Muscle layer of colon (tissue), 2 donors: Measurements from ENCODE around the gene KCTD1.

Experiments used
- H3K27ac ChIP-seq: one replicate; pipeline ENCODE4 v1.7.0; 2013; ENCODE audit warnings: low read depth, mild to moderate bottlenecking, low read length, moderate library complexity
- H3K27me3 ChIP-seq, 2 donors: one replicate each; pipeline ENCODE4 v1.7.0; 2013; ENCODE audit warnings: low read length in 2 of 2, mild to moderate bottlenecking in 2 of 2; ENCODE audit not compliant: insufficient read depth in 2 of 2, control insufficient read depth in 1 of 2
- H3K36me3 ChIP-seq: one replicate; pipeline ENCODE4 v1.7.0; 2013; ENCODE audit warnings: mild to moderate bottlenecking, low read length; ENCODE audit not compliant: insufficient read depth
- H3K4me1 ChIP-seq: one replicate; pipeline ENCODE4 v1.7.0; 2013; ENCODE audit warnings: mild to moderate bottlenecking, low read length; ENCODE audit not compliant: insufficient read depth
- H3K4me3 ChIP-seq, 2 donors: one replicate each; pipeline ENCODE4 v1.7.0; 2013; ENCODE audit warnings: low read length in 2 of 2, low read depth in 1 of 2, mild to moderate bottlenecking in 1 of 2, moderate library complexity in 1 of 2
- H3K9ac ChIP-seq: one replicate; pipeline ENCODE4 v1.7.0; 2013; ENCODE audit warnings: low read length
- H3K9me3 ChIP-seq: one replicate; pipeline ENCODE4 v1.7.0; 2013; ENCODE audit warnings: mild to moderate bottlenecking, low read length
- donor health status: abdominal sarcoma.
- donor health status: Adenocarcinoma of cecum.

Gene KCTD1

GRCh38 chr18:26548415-26549262, at the start of gene KCTD1:
TSS of gene KCTD1 (minus strand) at chr18:26548553. CDS start at chr18:26548536, 17 bp downstream.
- Histone ChIP-seq H3K9ac (no peak within 1 kb of the TSS), H3K27ac (peak within 1 kb of the TSS; percentile 58), H3K4me3 (peak within 1 kb of the TSS; percentile 70 to 77), H3K4me1 (peaks cover 35% of the 10 kb centered on the region), H3K27me3 (peaks cover 4 to 34% of the 10 kb centered on the region in 2 donors), H3K36me3 (no peaks in the 10 kb centered on the region), H3K9me3 (no peaks in the 10 kb centered on the region)

GRCh38 chr18:26593365-26594320, 45.3 kb upstream of the KCTD1 start:
- Histone ChIP-seq H3K36me3 (no peaks in the 10 kb centered on the region), H3K4me1 (no peaks in the 10 kb centered on the region), H3K27me3 (no peaks in the 10 kb centered on the region), H3K9ac (no peak overlapping the region), H3K4me3 (no peak overlapping the region), H3K9me3 (no peaks in the 10 kb centered on the region), H3K27ac (no peak overlapping the region)

GRCh38 chr18:26584745-26585144, 36.4 kb upstream of the KCTD1 start:
- Histone ChIP-seq H3K27ac (no peak overlapping the region), H3K27me3 (no peaks in the 10 kb centered on the region), H3K9ac (no peak overlapping the region), H3K4me1 (no peaks in the 10 kb centered on the region), H3K36me3 (no peaks in the 10 kb centered on the region), H3K4me3 (no peak overlapping the region), H3K9me3 (no peaks in the 10 kb centered on the region)

GRCh38 chr18:26579941-26580618, 31.7 kb upstream of the KCTD1 start:
- Histone ChIP-seq H3K4me3 (no peak overlapping the region), H3K27ac (no peak overlapping the region), H3K9ac (no peak overlapping the region), H3K9me3 (no peaks in the 10 kb centered on the region), H3K36me3 (no peaks in the 10 kb centered on the region), H3K4me1 (peaks cover 6% of the 10 kb centered on the region), H3K27me3 (no peaks in the 10 kb centered on the region)

DNA sequence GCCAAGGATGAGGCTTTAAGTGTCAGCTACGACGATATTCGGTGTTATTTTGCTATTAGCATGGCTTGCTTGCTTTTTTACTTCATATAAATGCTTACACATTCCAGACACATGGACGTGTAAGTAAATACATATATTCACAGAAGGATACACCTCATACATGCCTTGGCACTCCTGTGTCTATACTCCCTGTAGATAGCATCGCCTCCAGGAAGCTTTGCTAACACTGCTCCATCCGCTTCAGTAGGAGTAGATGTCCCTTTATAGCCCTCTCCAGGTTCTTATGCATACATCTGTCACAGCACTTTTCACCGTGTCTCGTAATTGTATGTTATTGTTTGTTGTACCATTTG, 27.5 kb upstream of the KCTD1 start:
- H3K27me3 ChIP-seq: no peaks in the 10 kb centered on the region
- no peak overlapping the region for H3K9ac ChIP-seq
- H3K27ac ChIP-seq: no peak overlapping the region
- peaks cover 6% of the 10 kb centered on the region for H3K4me1 ChIP-seq
- H3K4me3 ChIP-seq: peak overlapping the region; percentile 34 to 51
- H3K36me3 ChIP-seq: no peaks in the 10 kb centered on the region
- no peaks in the 10 kb centered on the region for H3K9me3 ChIP-seq

- H3K9ac ChIP-seq: no peak overlapping the region
Observed at GRCh38 chr18:26574958-26575864, 26.9 kb upstream of the KCTD1 start.

DNA sequence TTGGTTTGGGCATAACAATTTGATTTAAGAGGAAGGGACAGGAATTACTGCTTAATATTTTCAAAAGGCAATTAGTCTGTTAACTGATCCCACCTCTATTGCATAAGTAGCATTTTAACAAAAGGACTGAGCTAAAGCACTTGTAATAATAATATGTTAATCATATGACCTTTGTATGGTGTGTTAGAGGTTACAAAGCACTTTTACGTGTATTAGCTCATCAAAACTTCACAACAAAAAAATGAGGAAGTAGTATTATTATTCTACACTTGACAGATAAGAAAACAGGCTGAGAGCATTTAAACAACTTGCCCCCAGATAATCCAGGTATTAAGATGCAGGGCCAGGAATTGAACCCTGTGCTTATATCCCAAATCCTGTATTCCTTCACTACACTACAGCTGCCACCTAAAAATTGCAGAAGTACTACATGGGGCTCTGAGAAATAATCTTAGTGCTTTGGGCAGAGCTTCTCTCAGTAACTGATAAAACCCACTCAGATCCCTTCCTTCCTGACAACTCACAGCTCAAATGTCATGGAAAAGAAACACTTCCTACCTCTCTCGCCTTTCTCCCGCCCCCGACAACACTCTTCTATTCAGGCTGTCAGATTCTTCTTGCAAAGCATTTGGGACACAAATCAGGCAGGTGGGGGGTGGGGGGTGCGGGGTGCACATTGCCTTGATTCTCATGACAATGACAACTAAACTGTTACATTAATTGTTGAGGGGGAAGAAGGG, 20.7 kb upstream of the KCTD1 start:
- Histone ChIP-seq H3K4me3 (no peak overlapping the region), H3K9ac (no peak overlapping the region), H3K9me3 (no peaks in the 10 kb centered on the region), H3K36me3 (no peaks in the 10 kb centered on the region), H3K27ac (no peak overlapping the region), H3K27me3 (no peaks in the 10 kb centered on the region), H3K4me1 (no peaks in the 10 kb centered on the region)

More at GRCh38 chr18:26574958-26575864, 26.9 kb upstream of the KCTD1 start:
- Histone ChIP-seq H3K27ac (no peak overlapping the region), H3K4me3 (peak overlapping the region; percentile 34 to 51), H3K36me3 (no peaks in the 10 kb centered on the region), H3K27me3 (no peaks in the 10 kb centered on the region), H3K9me3 (no peaks in the 10 kb centered on the region), H3K4me1 (peaks cover 6% of the 10 kb centered on the region)

DNA sequence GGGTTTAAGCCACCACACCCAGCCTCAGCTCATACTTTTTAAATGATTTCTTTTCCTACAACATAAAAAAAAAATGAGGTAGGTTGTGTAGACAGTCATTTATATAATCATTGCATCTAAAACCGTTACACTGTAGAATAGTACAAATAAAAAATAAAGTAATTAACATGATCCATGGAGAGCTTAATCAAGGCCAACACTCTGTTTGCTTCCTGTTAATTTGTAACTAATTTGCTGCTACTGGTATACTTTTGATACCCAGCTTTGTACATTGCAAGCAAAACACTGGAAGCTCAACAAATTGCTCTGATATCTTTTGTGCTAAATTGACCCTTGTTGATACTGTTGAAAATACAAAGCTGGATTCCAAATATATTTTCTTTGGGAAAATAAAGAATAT, 20.2 kb upstream of the KCTD1 start:
- no peak overlapping the region for H3K27ac ChIP-seq
- no peaks in the 10 kb centered on the region for H3K4me1 ChIP-seq

DNA sequence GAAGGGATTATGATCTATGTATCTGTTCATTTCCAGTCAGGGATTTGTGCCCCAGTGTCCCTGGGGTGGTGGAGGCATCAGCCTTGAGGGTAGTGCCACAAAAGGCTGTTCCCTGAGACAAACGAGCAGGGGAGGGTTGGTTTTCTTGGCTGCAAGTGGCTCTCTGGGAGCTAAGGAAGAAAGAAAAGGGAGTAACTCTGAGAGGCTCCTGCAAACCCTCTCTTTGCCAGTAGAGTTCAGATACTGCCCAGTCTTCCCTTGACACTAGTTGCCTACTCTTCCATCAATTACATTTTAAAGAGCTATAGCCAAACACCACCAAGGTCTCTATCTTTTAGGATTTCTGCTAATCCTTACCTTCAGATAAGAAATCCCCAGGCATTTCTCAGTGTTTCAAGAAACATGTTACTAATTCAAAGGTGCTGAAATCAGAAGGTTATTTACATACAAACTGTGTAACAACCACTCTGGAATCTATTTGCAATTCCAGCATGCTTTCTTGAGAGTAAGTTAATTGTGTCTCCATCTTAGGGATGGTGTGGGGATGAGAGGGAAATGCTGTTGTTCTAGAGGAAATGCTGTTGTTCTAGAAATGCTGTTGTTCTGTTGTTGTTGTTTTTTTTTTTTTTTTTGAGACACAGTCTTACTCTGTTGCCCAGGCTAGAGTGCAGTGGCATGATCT, 18.7 kb upstream of the KCTD1 start:
- Histone ChIP-seq H3K27me3 (no peaks in the 10 kb centered on the region), H3K4me3 (no peak overlapping the region), H3K9ac (no peak overlapping the region), H3K27ac (no peak overlapping the region), H3K9me3 (no peaks in the 10 kb centered on the region), H3K4me1 (no peaks in the 10 kb centered on the region), H3K36me3 (no peaks in the 10 kb centered on the region)

More for the DNA sequence above, 20.2 kb upstream of the KCTD1 start:
- Histone ChIP-seq H3K27me3 (no peaks in the 10 kb centered on the region), H3K4me3 (no peak overlapping the region), H3K9me3 (no peaks in the 10 kb centered on the region), H3K9ac (no peak overlapping the region), H3K36me3 (no peaks in the 10 kb centered on the region)

- H3K4me3 ChIP-seq: no peak overlapping the region
- no peaks in the 10 kb centered on the region for H3K4me1 ChIP-seq
- H3K27ac ChIP-seq: no peak overlapping the region
- H3K27me3 ChIP-seq: no peaks in the 10 kb centered on the region
- no peaks in the 10 kb centered on the region for H3K9me3 ChIP-seq
- H3K36me3 ChIP-seq: no peaks in the 10 kb centered on the region
- no peak overlapping the region for H3K9ac ChIP-seq
Observed at GRCh38 chr18:26565514-26565913, 17.2 kb upstream of the KCTD1 start.
